HG02588 (cell line): ENCODE data around the gene ANKLE1.
"Not testable (repeated sequence)": the region's sequence is repeated elsewhere in the genome, so short reads cannot be mapped to it uniquely, and the experiment has no call there.

Source experiments
- ATAC-seq: cut with Tn5 transposase; IDR thresholded peaks from one replicate; pipeline ENCODE4 v1.9.1; 2021; ENCODE audit warnings: mild to moderate bottlenecking, moderate library complexity; ENCODE audit not compliant: unreplicated experiment

Gene ANKLE1

DNA sequence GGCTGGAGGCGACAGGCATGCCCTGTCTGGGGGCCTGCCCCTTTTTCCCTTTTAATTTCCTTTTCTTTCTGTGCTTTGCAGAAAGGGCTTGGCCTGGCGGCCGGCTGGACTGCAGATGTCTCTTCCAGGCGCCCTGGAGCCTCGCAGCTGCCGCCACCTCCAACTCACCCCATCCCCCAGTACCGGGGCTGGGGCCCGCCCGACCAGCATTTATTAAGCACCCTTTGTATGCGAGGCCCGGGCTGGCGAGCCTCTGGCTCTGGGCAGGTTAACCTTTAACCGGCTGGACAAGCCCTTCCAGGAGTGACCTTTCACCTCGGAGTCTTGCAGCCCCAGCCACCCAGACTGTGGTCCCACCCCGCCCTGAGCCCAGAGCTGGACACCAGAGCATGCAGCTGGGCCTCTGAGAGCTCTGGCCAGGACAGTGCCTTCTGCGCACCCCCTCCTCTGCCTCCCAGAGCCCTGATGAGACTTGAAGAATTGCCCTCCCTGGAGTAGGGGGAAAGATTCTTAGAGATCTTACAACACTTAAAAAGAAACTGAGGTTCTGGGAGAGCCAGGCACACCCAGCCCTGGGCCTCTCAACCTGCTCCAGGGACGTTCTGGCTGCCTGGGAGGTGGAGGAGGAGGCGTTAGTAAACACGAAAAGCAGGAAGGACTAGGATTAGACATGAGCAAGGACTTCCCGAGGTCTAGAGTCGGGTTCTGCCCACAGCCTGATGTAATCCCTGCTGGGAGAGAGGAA is 34.8 kb upstream of the ANKLE1 start:
- no peak for ATAC-seq

DNA sequence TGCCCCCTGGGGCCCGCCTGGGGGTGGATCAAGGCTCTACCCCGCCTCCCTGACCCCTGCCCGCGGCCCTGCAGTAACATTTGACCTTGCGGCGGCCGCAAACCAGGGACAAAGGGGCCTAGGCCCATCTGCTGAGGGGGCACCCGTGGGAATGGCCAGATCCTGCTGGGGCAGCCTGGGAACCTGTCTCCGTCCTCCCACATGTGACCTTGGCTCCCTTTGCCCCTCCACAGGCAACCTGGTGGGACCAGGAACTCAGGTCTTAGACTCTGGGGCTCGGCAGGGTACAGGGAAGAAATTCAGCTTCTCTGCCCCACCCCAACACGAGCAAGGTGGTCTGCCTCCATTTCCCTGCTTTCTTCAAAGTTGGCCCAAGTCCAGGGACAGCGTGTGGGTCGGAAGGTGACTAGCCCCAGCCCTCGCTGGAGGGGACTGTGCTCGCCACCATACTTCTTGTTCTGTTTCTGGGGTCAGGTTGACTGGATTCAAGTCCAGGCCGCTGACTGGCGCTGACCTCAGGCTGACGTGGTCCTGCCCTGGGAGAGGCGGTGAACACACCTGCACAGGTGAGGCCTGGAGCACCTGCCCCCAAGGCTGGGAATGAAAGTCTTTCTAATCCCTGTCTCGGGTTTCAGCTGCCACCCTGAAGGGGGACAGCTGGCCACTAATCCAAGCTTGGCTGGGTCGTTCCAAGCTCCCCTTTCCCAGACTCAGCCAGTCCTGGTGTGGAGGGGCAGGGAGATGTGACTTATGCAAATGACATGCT is 33.5 kb upstream of the ANKLE1 start:
- ATAC-seq: no peak

GRCh38 chr19:17249887-17250548 is 31.7 kb upstream of the ANKLE1 start:
- no peak for ATAC-seq

GRCh38 chr19:17254636-17255035 is 27.1 kb upstream of the ANKLE1 start:
- no peak for ATAC-seq

GRCh38 chr19:17255150-17255621 is 26.5 kb upstream of the ANKLE1 start:
- no peak for ATAC-seq

- no peak for ATAC-seq
These were observed 25.6 kb upstream of the ANKLE1 start for GRCh38 chr19:17256130-17256529.

GRCh38 chr19:17259118-17259780 is 22.5 kb upstream of the ANKLE1 start:
- no peak for ATAC-seq

DNA sequence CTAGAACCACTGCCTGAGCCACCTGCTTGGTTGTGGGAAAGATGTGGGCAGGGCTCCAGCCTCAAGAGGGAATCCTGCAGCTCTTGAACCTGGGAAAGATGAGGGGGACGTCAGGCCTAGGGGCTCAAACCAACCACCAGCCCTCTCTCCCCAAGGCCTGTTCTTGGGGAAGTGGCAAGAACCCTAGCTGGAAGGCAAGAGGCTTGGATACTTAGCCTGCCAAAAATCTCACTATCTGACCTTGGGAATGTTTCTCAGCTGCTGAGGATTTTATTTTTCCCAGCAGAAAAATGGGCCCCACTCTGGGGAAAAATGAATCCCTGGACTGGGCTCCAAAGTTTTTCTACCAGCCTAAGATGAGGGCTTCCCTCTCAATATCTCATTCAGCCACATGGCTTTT is 21.8 kb upstream of the ANKLE1 start:
- no peak for ATAC-seq

GRCh38 chr19:17260842-17261325 is 20.8 kb upstream of the ANKLE1 start:
- ATAC-seq: peak; percentile 75

DNA sequence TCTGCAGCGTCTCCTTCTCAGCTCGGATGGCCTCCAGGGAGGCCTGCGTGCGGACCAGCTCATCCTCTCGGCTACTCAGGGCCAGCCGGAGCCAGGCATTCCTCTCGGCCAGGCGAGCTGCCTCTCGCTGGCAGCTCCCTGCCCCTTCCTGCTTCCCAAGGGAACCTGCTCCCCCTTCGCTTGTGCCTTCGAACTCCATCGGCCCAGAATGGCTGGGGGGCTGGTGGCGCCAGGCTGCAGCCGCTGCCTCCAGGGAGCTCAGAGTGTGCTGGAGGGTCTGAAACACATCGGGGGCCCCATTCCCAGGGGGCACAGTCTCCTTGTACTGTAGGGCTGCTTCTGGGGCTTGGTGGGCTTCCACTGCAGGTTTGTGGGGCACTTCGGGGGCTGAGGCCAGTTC is 19.1 kb upstream of the ANKLE1 start:
- ATAC-seq: no peak

DNA sequence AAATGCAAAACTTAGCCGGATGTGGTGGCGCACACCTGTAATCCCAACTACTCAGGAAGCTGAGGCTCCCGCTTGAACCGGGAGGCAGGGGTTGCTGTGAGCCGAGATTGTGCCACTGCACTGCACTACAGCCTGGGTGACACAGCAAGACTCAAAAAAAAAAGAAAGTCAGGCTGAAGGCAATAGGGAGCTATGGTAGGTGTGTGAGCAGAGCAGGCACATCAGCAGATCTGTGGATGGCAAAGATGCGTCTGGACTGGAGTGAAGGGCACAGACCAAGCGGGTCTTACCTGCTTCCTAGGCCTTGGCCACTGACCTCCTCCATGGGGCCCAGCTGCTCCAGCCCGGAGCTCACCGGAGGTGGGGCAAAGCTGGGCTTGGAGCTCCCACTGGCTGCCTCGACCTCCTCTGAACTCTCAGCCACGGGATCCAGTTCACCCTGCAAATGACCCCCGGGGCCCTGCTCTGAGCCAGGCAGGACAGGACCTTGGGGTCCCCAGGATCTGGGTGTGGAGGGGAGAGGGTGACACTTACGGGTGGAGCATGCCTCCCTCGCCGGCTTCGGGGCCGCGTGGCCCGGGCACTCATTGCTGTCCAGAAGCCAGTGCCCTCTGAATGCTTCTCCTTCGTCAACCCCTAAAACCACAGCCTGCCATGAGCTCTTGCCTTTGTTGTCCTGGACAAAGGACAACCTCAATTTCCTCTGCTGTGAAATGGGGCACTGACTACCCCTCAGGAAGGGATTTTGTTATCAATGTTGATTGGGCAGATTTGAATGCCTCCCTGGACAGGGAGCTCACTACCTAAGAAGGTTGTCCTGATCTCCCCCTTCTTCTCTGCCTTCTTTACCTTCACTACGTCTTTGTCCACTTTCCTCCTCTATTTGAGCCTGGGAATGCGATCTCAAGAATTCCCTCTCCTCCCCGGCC is 17.7 kb upstream of the ANKLE1 start:
- no peak for ATAC-seq

- ATAC-seq: no peak
These were observed 17.1 kb upstream of the ANKLE1 start, which contains the start of gene USHBP1 for GRCh38 chr19:17264641-17264979. Gene USHBP1 (minus strand): TSS chr19:17264745. CDS start chr19:17264299, 446 bp downstream.

- no peak for ATAC-seq
These were observed 15.7 kb upstream of the ANKLE1 start for GRCh38 chr19:17266026-17266425.

DNA sequence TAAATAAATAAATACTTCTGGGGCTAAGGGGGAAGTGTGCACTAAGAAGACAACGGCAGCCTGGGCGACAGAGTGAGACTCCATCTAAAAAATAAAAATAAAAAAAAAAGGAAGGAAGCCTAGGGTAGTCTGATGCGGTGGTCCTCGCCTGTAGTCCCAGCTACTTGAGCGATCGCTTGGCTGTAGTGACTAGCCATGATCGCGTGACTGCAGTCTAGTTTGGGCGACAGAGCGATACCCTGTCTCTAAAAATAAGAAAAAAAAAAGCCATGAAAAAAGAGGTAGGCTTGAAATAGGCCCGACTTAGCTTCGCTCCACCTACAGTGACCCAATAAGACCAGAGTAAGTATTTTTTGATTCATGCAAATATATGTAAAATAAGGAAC is 15.1 kb upstream of the ANKLE1 start:
- peak; percentile 15 for ATAC-seq

- peak; percentile 88 for ATAC-seq
These were observed 14.5 kb upstream of the ANKLE1 start, which contains the start of gene BABAM1 for GRCh38 chr19:17266975-17267788. Gene BABAM1 (plus strand): TSS chr19:17267443. CDS start chr19:17268807, 1,364 bp downstream.

DNA sequence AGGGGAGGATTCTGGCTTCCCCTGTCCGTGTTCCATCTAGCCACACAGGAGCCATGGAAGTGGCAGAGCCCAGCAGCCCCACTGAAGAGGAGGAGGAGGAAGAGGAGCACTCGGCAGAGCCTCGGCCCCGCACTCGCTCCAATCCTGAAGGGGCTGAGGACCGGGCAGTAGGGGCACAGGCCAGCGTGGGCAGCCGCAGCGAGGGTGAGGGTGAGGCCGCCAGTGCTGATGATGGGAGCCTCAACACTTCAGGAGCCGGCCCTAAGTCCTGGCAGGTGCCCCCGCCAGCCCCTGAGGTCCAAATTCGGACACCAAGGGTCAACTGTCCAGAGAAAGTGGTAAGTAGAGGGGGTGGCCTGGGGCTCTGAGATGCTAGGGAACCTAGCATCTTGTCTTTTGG is 12.9 kb upstream of the ANKLE1 start:
- ATAC-seq: no peak

GRCh38 chr19:17274892-17275291 is 6.8 kb upstream of the ANKLE1 start:
- ATAC-seq: not testable (repeated sequence)

- ATAC-seq: no peak
These were observed 6.1 kb upstream of the ANKLE1 start for GRCh38 chr19:17275441-17276175.
